IMR-90 (cell line): ENCODE measurements around the gene TRAF7.

Experiments
- BHLHE40 ChIP-seq: fragments of 150-350 bp; IDR thresholded peaks from 2 replicates; pipeline ENCODE4 v1.6.1; 2016; ENCODE audit warnings: mild to moderate bottlenecking, low read depth, low read length
- CEBPB ChIP-seq: IDR thresholded peaks from 2 replicates; pipeline ENCODE4 v1.6.1; 2012; ENCODE audit warnings: low read depth, low read length, improper control_type of control experiment
- FOS ChIP-seq: fragments of 150-350 bp; IDR thresholded peaks from 2 replicates; pipeline ENCODE4 v1.6.1; 2016; ENCODE audit warnings: low read depth, low read length
- MAFK ChIP-seq: IDR thresholded peaks from 2 replicates; pipeline ENCODE4 v1.6.1; 2012; ENCODE audit warnings: low read depth, low read length, improper control_type of control experiment
- MXI1 ChIP-seq: IDR thresholded peaks from 2 replicates; pipeline ENCODE4 v1.6.1; 2012; ENCODE audit warnings: low read depth, mild to moderate bottlenecking, low read length, moderate library complexity, borderline replicate concordance
- POLR2A ChIP-seq: IDR thresholded peaks from 2 replicates; pipeline ENCODE4 v1.6.1; 2012; ENCODE audit warnings: mild to moderate bottlenecking, low read depth, low read length
- RAD21 ChIP-seq: IDR thresholded peaks from 2 replicates; pipeline ENCODE4 v1.6.1; 2012; ENCODE audit warnings: low read length, improper control_type of control experiment
- SMC3 ChIP-seq: fragments of 150-350 bp; IDR thresholded peaks from 2 replicates; pipeline ENCODE4 v1.6.1; 2016; ENCODE audit warnings: low read depth, mild to moderate bottlenecking, antibody characterized with exemption, low read length, moderate library complexity
- TF ChIP-seq, protein P1 (sequence below): conservative IDR thresholded peaks from 2 replicates; pipeline ENCODE4 v1.5.1; 2012; ENCODE audit warnings: mild to moderate bottlenecking, low read depth, low read length, improper control_type of control experiment
- TF ChIP-seq, protein P2 (sequence below): fragments of 150-350 bp; IDR thresholded peaks from 2 replicates; pipeline ENCODE4 v1.6.1; 2017; ENCODE audit warnings: mild to moderate bottlenecking, antibody characterized with exemption, low read length, low read depth
- TF ChIP-seq, protein P3 (sequence below): fragments of 150-350 bp; IDR thresholded peaks from 2 replicates; pipeline ENCODE4 v1.6.1; 2016; ENCODE audit warnings: low read depth, mild to moderate bottlenecking, low read length, moderate library complexity, borderline replicate concordance

DNA sequence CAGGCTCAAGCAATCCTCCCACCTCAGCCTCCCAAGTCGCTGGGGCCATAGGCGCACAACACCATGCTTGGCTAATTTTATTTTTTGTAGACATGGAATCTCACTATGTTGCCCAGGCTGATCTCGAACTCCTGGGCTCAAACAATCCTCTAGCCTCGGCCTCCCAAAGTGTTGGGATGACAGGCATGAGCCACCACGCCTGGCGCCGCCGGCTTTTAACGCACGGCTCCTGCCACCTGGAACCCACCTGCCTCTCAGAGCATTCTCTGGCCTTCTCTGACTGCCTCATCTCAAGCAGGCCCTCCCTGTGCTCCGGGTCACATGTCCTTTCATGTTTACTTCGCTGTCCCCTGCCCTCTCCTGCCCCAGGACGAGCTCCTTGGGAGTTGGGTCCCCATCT, 30.5 kb downstream of the TRAF7 start:
- TF ChIP-seq POLR2A (no peak), RAD21 (no peak), CEBPB (no peak), MXI1 (no peak), BHLHE40 (no peak), FOS (no peak), SMC3 (no peak), MAFK (no peak)
- TF ChIP-seq, protein P1, sequence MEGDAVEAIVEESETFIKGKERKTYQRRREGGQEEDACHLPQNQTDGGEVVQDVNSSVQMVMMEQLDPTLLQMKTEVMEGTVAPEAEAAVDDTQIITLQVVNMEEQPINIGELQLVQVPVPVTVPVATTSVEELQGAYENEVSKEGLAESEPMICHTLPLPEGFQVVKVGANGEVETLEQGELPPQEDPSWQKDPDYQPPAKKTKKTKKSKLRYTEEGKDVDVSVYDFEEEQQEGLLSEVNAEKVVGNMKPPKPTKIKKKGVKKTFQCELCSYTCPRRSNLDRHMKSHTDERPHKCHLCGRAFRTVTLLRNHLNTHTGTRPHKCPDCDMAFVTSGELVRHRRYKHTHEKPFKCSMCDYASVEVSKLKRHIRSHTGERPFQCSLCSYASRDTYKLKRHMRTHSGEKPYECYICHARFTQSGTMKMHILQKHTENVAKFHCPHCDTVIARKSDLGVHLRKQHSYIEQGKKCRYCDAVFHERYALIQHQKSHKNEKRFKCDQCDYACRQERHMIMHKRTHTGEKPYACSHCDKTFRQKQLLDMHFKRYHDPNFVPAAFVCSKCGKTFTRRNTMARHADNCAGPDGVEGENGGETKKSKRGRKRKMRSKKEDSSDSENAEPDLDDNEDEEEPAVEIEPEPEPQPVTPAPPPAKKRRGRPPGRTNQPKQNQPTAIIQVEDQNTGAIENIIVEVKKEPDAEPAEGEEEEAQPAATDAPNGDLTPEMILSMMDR = no peak
- TF ChIP-seq, protein P2, sequence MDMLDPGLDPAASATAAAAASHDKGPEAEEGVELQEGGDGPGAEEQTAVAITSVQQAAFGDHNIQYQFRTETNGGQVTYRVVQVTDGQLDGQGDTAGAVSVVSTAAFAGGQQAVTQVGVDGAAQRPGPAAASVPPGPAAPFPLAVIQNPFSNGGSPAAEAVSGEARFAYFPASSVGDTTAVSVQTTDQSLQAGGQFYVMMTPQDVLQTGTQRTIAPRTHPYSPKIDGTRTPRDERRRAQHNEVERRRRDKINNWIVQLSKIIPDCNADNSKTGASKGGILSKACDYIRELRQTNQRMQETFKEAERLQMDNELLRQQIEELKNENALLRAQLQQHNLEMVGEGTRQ = no peak
- TF ChIP-seq, protein P3, sequence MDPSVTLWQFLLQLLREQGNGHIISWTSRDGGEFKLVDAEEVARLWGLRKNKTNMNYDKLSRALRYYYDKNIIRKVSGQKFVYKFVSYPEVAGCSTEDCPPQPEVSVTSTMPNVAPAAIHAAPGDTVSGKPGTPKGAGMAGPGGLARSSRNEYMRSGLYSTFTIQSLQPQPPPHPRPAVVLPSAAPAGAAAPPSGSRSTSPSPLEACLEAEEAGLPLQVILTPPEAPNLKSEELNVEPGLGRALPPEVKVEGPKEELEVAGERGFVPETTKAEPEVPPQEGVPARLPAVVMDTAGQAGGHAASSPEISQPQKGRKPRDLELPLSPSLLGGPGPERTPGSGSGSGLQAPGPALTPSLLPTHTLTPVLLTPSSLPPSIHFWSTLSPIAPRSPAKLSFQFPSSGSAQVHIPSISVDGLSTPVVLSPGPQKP = no peak
